Lower leg skin (tissue), 4 donors: ENCODE results near the gene CYSLTR1. TPM values are rescaled to one million over a fixed set of nuclear protein-coding genes. Genes with fewer than 3 reads are reported as not detected.
"Not testable (repeated sequence)": the region's sequence is repeated elsewhere in the genome, so short reads cannot be mapped to it uniquely, and the experiment has no call there.

Experiments used
- DNase-seq, 2 donors: peaks; one replicate each; pipeline ENCODE4 v3.0.0-alpha.2; 2019; ENCODE audit warnings: low spot score in 2 of 2
- H3K4me3 ChIP-seq: fragments of 200-600 bp; sonication (generic); 2 replicates; pipeline ENCODE4 v1.5.1; 2017; ENCODE audit warnings: mild to moderate bottlenecking, low read depth; ENCODE audit not compliant: poor library complexity, severe bottlenecking
- CTCF ChIP-seq, 3 donors: fragments of 450-650 bp; IDR thresholded peaks; one replicate each; pipeline ENCODE4 v1.5.1; 2016; ENCODE audit warnings: antibody characterized with exemption in 3 of 3, mild to moderate bottlenecking in 3 of 3, moderate library complexity in 2 of 3
- POLR2A ChIP-seq, 2 donors: fragments of 450-650 bp; IDR thresholded peaks; one replicate each; pipeline ENCODE4 v1.6.1; 2016 to 2017; ENCODE audit warnings: antibody characterized with exemption in 2 of 2, mild to moderate bottlenecking in 1 of 2, moderate library complexity in 1 of 2
- WGBS, 2 donors: methylation state at CpG; one replicate each; pipeline ENCODE4 v1.1.5; 2018; 5-methylcytosine and 5-hydroxymethylcytosine counted together
- intact Hi-C: fragments of 100-400 bp; cut with DNase I; formaldehyde crosslinking; loops from one replicate; pipeline ENCODE4 v1.15.0; 2023; ENCODE audit warnings: low total_unique reads
- total RNA-seq, 4 donors: library from RNA; depleted of rRNA; stranded (reverse); fragments of >200 nt; gene quantifications; one replicate each; pipeline ENCODE4 v1.1.0, GENCODE V29; 2016

CYSLTR1 gene
- total RNA-seq, 4 donors from 2014 or later: 0.25 to 2.3 (median 1.2) TPM

- intact Hi-C loops: no loop called here
Measured at GRCh38 chrX:78303086-78303485, 24.3 kb downstream of the CYSLTR1 start.

GRCh38 chrX:78300933-78301332 is 26.5 kb downstream of the CYSLTR1 start:
- intact Hi-C loops, DNase-seq, H3K4me3 ChIP-seq: not testable (repeated sequence)
- 100% methylated on average over 1 of the region's 1 CpG; no CpG with 5 or more reads in 1 of the 2 donors for WGBS, 2 donors

More at GRCh38 chrX:78303086-78303485, 24.3 kb downstream of the CYSLTR1 start:
- WGBS, 2 donors: 91 to 96% methylated on average over 2 of the region's 2 CpGs
- H3K4me3 ChIP-seq: no peak overlapping the region
- DNase-seq: no peak
- no peak for TF ChIP-seq CTCF (IDR thresholded peaks at IDR 0.05)
- no peak for TF ChIP-seq POLR2A (IDR thresholded peaks at IDR 0.05)

GRCh38 chrX:78283511-78283910 is 43.9 kb downstream of the CYSLTR1 start:
- no peak for DNase-seq
- intact Hi-C loops: loop anchor here (5.0 kb wide), 1 partner anchor 1404 kb away; no protein-coding TSS in a partner anchor
- no peak overlapping the region for H3K4me3 ChIP-seq
- 50 to 56% methylated on average over 2 of the region's 2 CpGs for WGBS, 2 donors
- no peak for TF ChIP-seq CTCF (IDR thresholded peaks at IDR 0.05)
- no peak for TF ChIP-seq POLR2A (IDR thresholded peaks at IDR 0.05)

GRCh38 chrX:78237127-78237526 is 90.3 kb downstream of the CYSLTR1 start:
- DNase-seq: no peak
- intact Hi-C loops: no loop called here
- H3K4me3 ChIP-seq: no peak overlapping the region
- TF ChIP-seq POLR2A (IDR thresholded peaks at IDR 0.05): no peak
- no peak for TF ChIP-seq CTCF (IDR thresholded peaks at IDR 0.05)

- intact Hi-C loops, DNase-seq, H3K4me3 ChIP-seq: not testable (repeated sequence)
Measured at GRCh38 chrX:78226047-78226446, 101.4 kb downstream of the CYSLTR1 start.

Other genes with a start within 250 kb of the CYSLTR1 start
- 100 to 1,000 TPM; 151 to 246 (median 179) TPM for gene PGK1, start 223.4 kb downstream of the CYSLTR1 start, total RNA-seq
- 10 to 100 TPM in 2 of 4 donors, 1 to 10 TPM in 2; 5.6 to 12.2 (median 8.4) TPM for gene TAF9B, start 188.0 kb downstream of the CYSLTR1 start, total RNA-seq